ENCODE data around the gene MATN4. TPM values are rescaled to one million over a fixed set of nuclear protein-coding genes. Genes with fewer than 3 reads are reported as not detected.

Gene MATN4
- total RNA-seq, 2 donors from 2014 or later = not detected

- H3K9me3 ChIP-seq = no peaks in the 10 kb centered on the region
- no peaks in the 10 kb centered on the region for H3K36me3 ChIP-seq
- H3K4me3 ChIP-seq = no peak overlapping the region
- TF ChIP-seq CTCF (IDR thresholded peaks at IDR 0.05) = no peak
- no peak overlapping the region for H3K27ac ChIP-seq
- no peaks in the 10 kb centered on the region for H3K4me1 ChIP-seq
- no peak for DNase-seq (ENCODE audit: low spot score)
- no peaks in the 10 kb centered on the region for H3K27me3 ChIP-seq
These were observed 60.2 kb downstream of the MATN4 start for GRCh38 chr20:45247865-45248264.

- Histone ChIP-seq H3K27me3 (no peaks in the 10 kb centered on the region), H3K27ac (no peak overlapping the region), H3K36me3 (no peaks in the 10 kb centered on the region), H3K4me3 (no peak overlapping the region), H3K4me1 (no peaks in the 10 kb centered on the region), H3K9me3 (no peaks in the 10 kb centered on the region)
- no peak for DNase-seq (ENCODE audit: low spot score)
- TF ChIP-seq CTCF (IDR thresholded peaks at IDR 0.05) = no peak
These were observed 62.0 kb downstream of the MATN4 start for GRCh38 chr20:45246109-45246508.

Other genes with a start within 250 kb of the MATN4 start
- gene KCNS1, start 207.2 kb downstream of the MATN4 start, total RNA-seq = under 1 TPM; 0.33 to 0.39 TPM
- not detected for gene WFDC5, start 193.1 kb downstream of the MATN4 start, total RNA-seq
- gene WFDC12, start 183.8 kb downstream of the MATN4 start, total RNA-seq = not detected
- not detected for gene PI3, start 133.4 kb downstream of the MATN4 start, total RNA-seq
- gene SEMG1, start 101.3 kb downstream of the MATN4 start, total RNA-seq = not detected
- not detected for gene SEMG2, start 86.9 kb downstream of the MATN4 start, total RNA-seq
- gene SLPI, start 53.7 kb downstream of the MATN4 start, total RNA-seq = 100 to 1,000 TPM in 1 of 2 donors, 10 to 100 TPM in 1; 57.3 to 306 TPM
- not detected for gene RBPJL, start 1.5 kb downstream of the MATN4 start, total RNA-seq
- 10 to 100 TPM; 71.4 to 95.2 TPM for gene SDC4, start 40.1 kb upstream of the MATN4 start, total RNA-seq
- 10 to 100 TPM; 31.7 to 41.9 TPM for gene SYS1, start 54.9 kb upstream of the MATN4 start, total RNA-seq
- not detected for gene TP53TG5, start 70.0 kb upstream of the MATN4 start, total RNA-seq
- gene DBNDD2, start 100.0 kb upstream of the MATN4 start, total RNA-seq = 100 to 1,000 TPM; 139 to 159 TPM
- gene PIGT, start 107.8 kb upstream of the MATN4 start, total RNA-seq = 100 to 1,000 TPM; 140 to 168 TPM
- 10 to 100 TPM in 1 of 2 donors, not detected in 1; 12.4 TPM for gene WFDC2, start 161.5 kb upstream of the MATN4 start, total RNA-seq
- not detected for gene SPINT3, start 207.3 kb upstream of the MATN4 start, total RNA-seq
- gene WFDC6, start 231.2 kb upstream of the MATN4 start, total RNA-seq = not detected
- gene EPPIN, start 239.1 kb upstream of the MATN4 start, total RNA-seq = not detected